Caco-2 (cell line): ENCODE results near the gene AK2. TPM values are rescaled to one million over a fixed set of nuclear protein-coding genes. Genes with fewer than 3 reads are reported as not detected.
A peak's percentile ranks its signal among the peaks of the same experiment; 100 is the strongest.

Experiments used
- BruUV-seq: library from RNA; stranded (reverse); fragments of 400-500 nt; replicated peaks from 2 replicates; lab custom pipeline; 2021; lab: Mats Ljungman, UMichigan
- CTCF ChIA-PET: fragments of 300-600 bp; sonication (Branson Sonifier 250); formaldehyde crosslinking; loops from one replicate; lab custom pipeline; 2022; ENCODE audit warnings: antibody characterized with exemption; lab: Charles Lee
- POLR2A ChIA-PET: fragments of 300-600 bp; sonication (Branson Sonifier 250); formaldehyde crosslinking; loops from one replicate; lab custom pipeline; 2022; ENCODE audit warnings: antibody characterized with exemption; lab: Charles Lee
- DNase-seq, 2 experiments: peaks; one replicate each; pipeline versions ENCODE4 v3.0.0 to v3.0.0-alpha.2; 2020 to 2022
- H3K27me3 ChIP-seq: replicated peaks from 2 replicates; pipeline ENCODE4 v1.6.0; 2011; ENCODE audit warnings: low read length; ENCODE audit not compliant: control insufficient read depth, insufficient read depth
- H3K36me3 ChIP-seq: 2 replicates; pipeline ENCODE4 v1.5.1; 2011; ENCODE audit warnings: low read length; ENCODE audit not compliant: control insufficient read depth, insufficient read depth
- H3K4me1 ChIP-seq: fragments of 250-450 bp; sonication (Bioruptor Pico); 2 replicates; pipeline ENCODE4 v1.5.1; 2020; ENCODE audit warnings: mild to moderate bottlenecking
- H3K4me3 ChIP-seq: 2 replicates; pipeline ENCODE4 v1.5.1; 2011; ENCODE audit warnings: low read depth, mild to moderate bottlenecking, control low read depth, low read length
- H3K9me3 ChIP-seq: fragments of 250-450 bp; sonication (Bioruptor Pico); 2 replicates; pipeline ENCODE4 v1.5.1; 2020; ENCODE audit warnings: mild to moderate bottlenecking, moderate library complexity
- H3K27ac Mint-ChIP-seq: one replicate; pipeline ENCODE4 v1.8.0; 2022; ENCODE audit warnings: mixed read lengths; ENCODE audit not compliant: unreplicated experiment
- H3K27me3 Mint-ChIP-seq: one replicate; pipeline ENCODE4 v1.8.0; 2022; ENCODE audit warnings: mixed read lengths; ENCODE audit not compliant: insufficient read depth, unreplicated experiment
- H3K36me3 Mint-ChIP-seq: one replicate; pipeline ENCODE4 v1.8.0; 2022; ENCODE audit warnings: mild to moderate bottlenecking, mixed read lengths; ENCODE audit not compliant: insufficient read depth, unreplicated experiment
- H3K4me1 Mint-ChIP-seq: one replicate; pipeline ENCODE4 v1.8.0; 2022; ENCODE audit warnings: low read depth, mixed read lengths; ENCODE audit not compliant: unreplicated experiment
- H3K4me3 Mint-ChIP-seq: one replicate; pipeline ENCODE4 v1.8.0; 2022; ENCODE audit warnings: mild to moderate bottlenecking, moderate library complexity, mixed read lengths; ENCODE audit not compliant: unreplicated experiment
- H3K9me3 Mint-ChIP-seq: one replicate; pipeline ENCODE4 v1.8.0; 2022; ENCODE audit warnings: mixed read lengths; ENCODE audit not compliant: unreplicated experiment
- intact Hi-C: fragments of 100-400 bp; cut with micrococcal nuclease; formaldehyde crosslinking; loops from one replicate; pipeline ENCODE4 v1.10.0; 2022; ENCODE audit not compliant: unreplicated experiment
- total RNA-seq: library from RNA; stranded (reverse); gene quantifications from 2 replicates; pipeline ENCODE4 v1.2.3, GENCODE V29; 2022
- TF ChIP-seq, protein P1 (sequence below), 2 experiments: fragments of 200-600 bp in 1 of 2; IDR thresholded peaks; 1 replicate in 1 of 2; 2 replicates in 1 of 2; pipeline versions ENCODE4 v1.5.1 to v1.8.0; 2011 to 2022; ENCODE audit warnings: antibody characterized with exemption in 1 of 2, control low read depth in 1 of 2, inconsistent platforms in 1 of 2, low read depth in 1 of 2, low read length in 1 of 2, mild to moderate bottlenecking in 1 of 2, moderate library complexity in 1 of 2; ENCODE audit not compliant: insufficient read depth in 1 of 2, severe bottlenecking in 1 of 2, unreplicated experiment in 1 of 2

AK2 gene
- total RNA-seq, 1 experiment from 2014 or later = 127 TPM

DNA sequence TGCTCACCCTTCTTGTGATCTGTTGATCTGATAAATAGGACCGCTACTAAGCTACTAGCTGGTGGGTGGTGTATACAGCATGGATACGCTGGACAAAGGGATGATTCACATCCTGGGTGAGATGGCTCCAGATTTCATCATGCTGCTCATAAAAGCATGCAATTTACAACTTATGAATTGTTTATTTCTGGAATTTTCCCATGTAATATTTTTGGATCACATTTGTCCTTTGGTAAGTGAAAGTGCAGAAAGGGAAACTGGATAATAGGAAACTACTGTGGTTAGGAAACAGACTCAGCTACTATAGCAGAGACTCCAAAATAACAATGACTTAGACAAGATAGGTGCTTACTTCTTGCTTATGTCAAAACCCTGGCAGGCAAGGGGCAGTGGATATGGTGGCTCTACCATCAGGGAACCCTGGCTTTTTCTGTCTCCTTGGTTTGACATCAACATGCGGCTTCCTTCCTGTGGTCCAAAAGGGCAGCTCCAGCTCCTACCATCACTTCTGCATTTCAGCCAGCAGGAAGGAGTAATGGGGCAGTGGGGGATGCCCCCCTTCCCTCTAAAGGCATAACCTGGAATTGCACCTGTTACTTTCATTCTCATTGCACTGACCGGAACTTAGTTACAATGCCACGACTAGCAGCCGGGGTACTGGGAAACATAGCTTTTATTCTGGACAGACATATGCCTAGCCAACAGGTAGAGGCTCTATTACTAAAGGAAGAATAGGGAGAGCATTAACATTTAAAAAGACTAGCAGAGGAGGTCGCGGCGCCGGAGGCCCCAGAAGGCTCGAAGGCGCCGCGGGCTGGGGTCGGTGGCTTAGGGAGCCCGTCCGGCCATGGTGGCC, 13.8 kb upstream of the AK2 start:
- peaks cover 6% of the 10 kb centered on the region for H3K36me3 Mint-ChIP-seq
- intact Hi-C loops = no loop called here
- TF ChIP-seq, protein P1, sequence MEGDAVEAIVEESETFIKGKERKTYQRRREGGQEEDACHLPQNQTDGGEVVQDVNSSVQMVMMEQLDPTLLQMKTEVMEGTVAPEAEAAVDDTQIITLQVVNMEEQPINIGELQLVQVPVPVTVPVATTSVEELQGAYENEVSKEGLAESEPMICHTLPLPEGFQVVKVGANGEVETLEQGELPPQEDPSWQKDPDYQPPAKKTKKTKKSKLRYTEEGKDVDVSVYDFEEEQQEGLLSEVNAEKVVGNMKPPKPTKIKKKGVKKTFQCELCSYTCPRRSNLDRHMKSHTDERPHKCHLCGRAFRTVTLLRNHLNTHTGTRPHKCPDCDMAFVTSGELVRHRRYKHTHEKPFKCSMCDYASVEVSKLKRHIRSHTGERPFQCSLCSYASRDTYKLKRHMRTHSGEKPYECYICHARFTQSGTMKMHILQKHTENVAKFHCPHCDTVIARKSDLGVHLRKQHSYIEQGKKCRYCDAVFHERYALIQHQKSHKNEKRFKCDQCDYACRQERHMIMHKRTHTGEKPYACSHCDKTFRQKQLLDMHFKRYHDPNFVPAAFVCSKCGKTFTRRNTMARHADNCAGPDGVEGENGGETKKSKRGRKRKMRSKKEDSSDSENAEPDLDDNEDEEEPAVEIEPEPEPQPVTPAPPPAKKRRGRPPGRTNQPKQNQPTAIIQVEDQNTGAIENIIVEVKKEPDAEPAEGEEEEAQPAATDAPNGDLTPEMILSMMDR (IDR thresholded peaks at IDR 0.05; ENCODE audit: insufficient read depth in 1 of 2, low read depth in 1 of 2, low read length in 1 of 2, severe bottlenecking in 1 of 2, unreplicated experiment in 1 of 2) = no peak
- peaks cover 6% of the 10 kb centered on the region for H3K4me1 Mint-ChIP-seq
- BruUV-seq = no TSS peak
- no peaks in the 10 kb centered on the region for H3K27me3 ChIP-seq
- H3K27me3 Mint-ChIP-seq = no peaks in the 10 kb centered on the region
- no peaks in the 10 kb centered on the region for H3K4me1 ChIP-seq
- H3K4me3 Mint-ChIP-seq = no peak overlapping the region
- ChIA-PET POLR2A (no interaction called here), CTCF (no interaction called here)
- no peaks in the 10 kb centered on the region for H3K9me3 ChIP-seq
- no peak overlapping the region for H3K27ac Mint-ChIP-seq
- H3K9me3 Mint-ChIP-seq = no peaks in the 10 kb centered on the region
- no peak overlapping the region for H3K4me3 ChIP-seq
- DNase-seq = peak in 1 of 2 experiments; percentile 27
- H3K36me3 ChIP-seq = no peaks in the 10 kb centered on the region

- H3K4me1 Mint-ChIP-seq = peaks cover 5% of the 10 kb centered on the region
- H3K27ac Mint-ChIP-seq = no peak overlapping the region
- H3K9me3 Mint-ChIP-seq = no peaks in the 10 kb centered on the region
- TF ChIP-seq, protein P1 (IDR thresholded peaks at IDR 0.05; ENCODE audit: insufficient read depth in 1 of 2, low read depth in 1 of 2, low read length in 1 of 2, severe bottlenecking in 1 of 2, unreplicated experiment in 1 of 2) = no peak
- intact Hi-C loops = no loop called here
- no peaks in the 10 kb centered on the region for H3K9me3 ChIP-seq
- no peaks in the 10 kb centered on the region for H3K27me3 Mint-ChIP-seq
- H3K4me1 ChIP-seq = no peaks in the 10 kb centered on the region
- no peak for DNase-seq
- ChIA-PET POLR2A (no interaction called here), CTCF (no interaction called here)
- no peak overlapping the region for H3K4me3 ChIP-seq
- no peaks in the 10 kb centered on the region for H3K27me3 ChIP-seq
- H3K36me3 Mint-ChIP-seq = peaks cover 6% of the 10 kb centered on the region
- H3K36me3 ChIP-seq = no peaks in the 10 kb centered on the region
- no peak overlapping the region for H3K4me3 Mint-ChIP-seq
- no TSS peak for BruUV-seq
Measured at GRCh38 chr1:33049371-33049770, 12.7 kb upstream of the AK2 start.

GRCh38 chr1:33048426-33048825, 11.7 kb upstream of the AK2 start:
- Histone ChIP-seq H3K36me3 (no peaks in the 10 kb centered on the region), H3K27me3 (no peaks in the 10 kb centered on the region), H3K9me3 (no peaks in the 10 kb centered on the region), H3K4me3 (no peak overlapping the region), H3K4me1 (no peaks in the 10 kb centered on the region; the same call in 1 of the 2 replicates)
- Mint-ChIP-seq H3K4me1 (peaks cover 5% of the 10 kb centered on the region), H3K27me3 (no peaks in the 10 kb centered on the region), H3K9me3 (no peaks in the 10 kb centered on the region), H3K36me3 (peaks cover 6% of the 10 kb centered on the region), H3K27ac (no peak overlapping the region), H3K4me3 (no peak overlapping the region)
- TF ChIP-seq, protein P1 (IDR thresholded peaks at IDR 0.05; ENCODE audit: insufficient read depth in 1 of 2, low read depth in 1 of 2, low read length in 1 of 2, severe bottlenecking in 1 of 2, unreplicated experiment in 1 of 2) = no peak
- intact Hi-C loops = no loop called here
- ChIA-PET CTCF (no interaction called here), POLR2A (no interaction called here)
- no peak for DNase-seq
- BruUV-seq = no TSS peak
